Measurements from ENCODE around the gene HIPK1.
"Not testable (repeated sequence)": the region's sequence is repeated elsewhere in the genome, so short reads cannot be mapped to it uniquely, and the experiment has no call there.

HIPK1 gene

GRCh38 chr1:114002492-114003239, 73.5 kb downstream of the HIPK1 start:
- Histone ChIP-seq H3K27ac (no peak overlapping the region), H3K27me3 (ENCODE audit: insufficient read depth, low read depth, severe bottlenecking) (no peaks in the 10 kb centered on the region), H3K4me3 (ENCODE audit: low read depth, low read length) (no peak overlapping the region), H3K9me3 (ENCODE audit: severe bottlenecking) (peaks cover 3% of the 10 kb centered on the region), H3K36me3 (no peaks in the 10 kb centered on the region)
- no peak for TF ChIP-seq CTCF (IDR thresholded peaks at IDR 0.05; ENCODE audit: low read depth, low read length)
- DNase-seq: no peak

- Histone ChIP-seq H3K9me3 (ENCODE audit: severe bottlenecking) (peaks cover 3% of the 10 kb centered on the region), H3K27ac (no peak overlapping the region), H3K27me3 (ENCODE audit: insufficient read depth, low read depth, severe bottlenecking) (no peaks in the 10 kb centered on the region), H3K36me3 (no peaks in the 10 kb centered on the region), H3K4me3 (ENCODE audit: low read depth, low read length) (no peak overlapping the region)
- no peak for DNase-seq
- no peak for TF ChIP-seq CTCF (IDR thresholded peaks at IDR 0.05; ENCODE audit: low read depth, low read length)
These were observed 74.3 kb downstream of the HIPK1 start for GRCh38 chr1:114003431-114003830.

- not testable (repeated sequence) for H3K36me3 ChIP-seq; H3K9me3 ChIP-seq (ENCODE audit: severe bottlenecking); H3K27me3 ChIP-seq (ENCODE audit: insufficient read depth, low read depth, severe bottlenecking); H3K4me3 ChIP-seq (ENCODE audit: low read depth, low read length); DNase-seq; H3K27ac ChIP-seq
These were observed 77.7 kb downstream of the HIPK1 start for GRCh38 chr1:114006825-114007224.

GRCh38 chr1:114008480-114008941, 79.4 kb downstream of the HIPK1 start:
- Histone ChIP-seq H3K36me3 (no peaks in the 10 kb centered on the region), H3K27ac (no peak overlapping the region), H3K4me3 (ENCODE audit: low read depth, low read length) (no peak overlapping the region), H3K27me3 (ENCODE audit: insufficient read depth, low read depth, severe bottlenecking) (no peaks in the 10 kb centered on the region), H3K9me3 (ENCODE audit: severe bottlenecking) (peaks cover 3% of the 10 kb centered on the region)
- no peak for DNase-seq
- TF ChIP-seq CTCF (IDR thresholded peaks at IDR 0.05; ENCODE audit: low read depth, low read length): no peak

- H3K9me3 ChIP-seq (ENCODE audit: severe bottlenecking): peaks cover 3% of the 10 kb centered on the region
- H3K27ac ChIP-seq: no peak overlapping the region
- no peaks in the 10 kb centered on the region for H3K27me3 ChIP-seq (ENCODE audit: insufficient read depth, low read depth, severe bottlenecking)
- DNase-seq: no peak
- no peak for TF ChIP-seq CTCF (IDR thresholded peaks at IDR 0.05; ENCODE audit: low read depth, low read length)
- H3K4me3 ChIP-seq (ENCODE audit: low read depth, low read length): no peak overlapping the region
- H3K36me3 ChIP-seq: no peaks in the 10 kb centered on the region
These were observed 79.9 kb downstream of the HIPK1 start for GRCh38 chr1:114008993-114009392.

- no peak overlapping the region for H3K4me3 ChIP-seq (ENCODE audit: low read depth, low read length)
- H3K9me3 ChIP-seq (ENCODE audit: severe bottlenecking): peaks cover 3% of the 10 kb centered on the region
- no peak overlapping the region for H3K27ac ChIP-seq
- no peaks in the 10 kb centered on the region for H3K27me3 ChIP-seq (ENCODE audit: insufficient read depth, low read depth, severe bottlenecking)
- TF ChIP-seq CTCF (IDR thresholded peaks at IDR 0.05; ENCODE audit: low read depth, low read length): no peak
- no peak for DNase-seq
- H3K36me3 ChIP-seq: no peaks in the 10 kb centered on the region
These were observed 80.3 kb downstream of the HIPK1 start for GRCh38 chr1:114009393-114009792.

Data from WERI-Rb-1 (cell line).